ENCODE data around the gene FAM24A. TPM values are rescaled to one million over a fixed set of nuclear protein-coding genes. Genes with fewer than 3 reads are reported as not detected.
A peak's percentile ranks its signal among the peaks of the same experiment; 100 is the strongest.

FAM24A gene
- total RNA-seq, 1 donor from 2014 or later, result not detected

DNA sequence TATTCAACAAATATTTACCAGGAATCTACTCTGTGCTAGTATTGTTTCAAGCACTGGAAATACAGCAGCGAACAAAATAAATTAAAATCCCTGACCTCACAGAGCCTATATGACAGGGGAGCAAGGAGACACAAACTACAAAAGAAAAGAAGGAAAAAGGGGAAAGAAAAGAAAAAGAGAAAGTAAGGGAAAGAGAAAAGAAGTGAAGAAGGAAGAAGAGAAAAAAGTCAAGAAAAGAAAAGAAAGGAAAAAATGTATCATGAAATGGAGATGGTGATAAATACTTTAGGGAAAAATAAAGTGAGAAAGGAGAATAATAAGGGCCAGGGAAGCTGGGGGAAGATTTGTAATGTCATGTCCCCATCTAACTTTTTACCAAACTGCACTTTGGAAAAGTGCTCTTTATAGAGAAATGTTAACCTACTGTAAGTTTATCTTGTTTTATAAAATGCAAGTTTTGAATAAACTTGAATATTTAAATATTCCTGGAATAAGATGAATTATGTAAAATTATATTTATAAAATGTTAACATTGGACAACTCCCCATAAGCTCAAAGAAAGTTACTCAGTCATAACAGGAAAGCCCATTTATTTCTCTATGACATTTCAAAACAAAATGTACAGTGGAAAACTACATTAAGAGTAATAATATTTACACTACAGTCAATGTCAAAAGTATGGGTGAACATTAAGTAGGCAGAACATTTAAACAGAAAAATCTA, 28.9 kb downstream of the FAM24A start:
- H3K4me3 Mint-ChIP-seq, result no peak overlapping the region
- TF ChIP-seq, protein P1, sequence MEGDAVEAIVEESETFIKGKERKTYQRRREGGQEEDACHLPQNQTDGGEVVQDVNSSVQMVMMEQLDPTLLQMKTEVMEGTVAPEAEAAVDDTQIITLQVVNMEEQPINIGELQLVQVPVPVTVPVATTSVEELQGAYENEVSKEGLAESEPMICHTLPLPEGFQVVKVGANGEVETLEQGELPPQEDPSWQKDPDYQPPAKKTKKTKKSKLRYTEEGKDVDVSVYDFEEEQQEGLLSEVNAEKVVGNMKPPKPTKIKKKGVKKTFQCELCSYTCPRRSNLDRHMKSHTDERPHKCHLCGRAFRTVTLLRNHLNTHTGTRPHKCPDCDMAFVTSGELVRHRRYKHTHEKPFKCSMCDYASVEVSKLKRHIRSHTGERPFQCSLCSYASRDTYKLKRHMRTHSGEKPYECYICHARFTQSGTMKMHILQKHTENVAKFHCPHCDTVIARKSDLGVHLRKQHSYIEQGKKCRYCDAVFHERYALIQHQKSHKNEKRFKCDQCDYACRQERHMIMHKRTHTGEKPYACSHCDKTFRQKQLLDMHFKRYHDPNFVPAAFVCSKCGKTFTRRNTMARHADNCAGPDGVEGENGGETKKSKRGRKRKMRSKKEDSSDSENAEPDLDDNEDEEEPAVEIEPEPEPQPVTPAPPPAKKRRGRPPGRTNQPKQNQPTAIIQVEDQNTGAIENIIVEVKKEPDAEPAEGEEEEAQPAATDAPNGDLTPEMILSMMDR (IDR thresholded peaks at IDR 0.05), result no peak
- H3K27ac Mint-ChIP-seq, result no peak overlapping the region
- ChIA-PET POLR2A (no interaction called here), CTCF (no interaction called here)
- H3K9me3 Mint-ChIP-seq, result no peaks in the 10 kb centered on the region
- DNase-seq (no peak), ATAC-seq (ENCODE audit: low read depth) (no peak)
- H3K4me1 Mint-ChIP-seq, result no peaks in the 10 kb centered on the region
- intact Hi-C loops (cut with micrococcal nuclease), result no loop called here
- no peaks in the 10 kb centered on the region for H3K27me3 Mint-ChIP-seq
- peaks cover 49% of the 10 kb centered on the region for H3K36me3 Mint-ChIP-seq (ENCODE audit: low read depth)

DNA sequence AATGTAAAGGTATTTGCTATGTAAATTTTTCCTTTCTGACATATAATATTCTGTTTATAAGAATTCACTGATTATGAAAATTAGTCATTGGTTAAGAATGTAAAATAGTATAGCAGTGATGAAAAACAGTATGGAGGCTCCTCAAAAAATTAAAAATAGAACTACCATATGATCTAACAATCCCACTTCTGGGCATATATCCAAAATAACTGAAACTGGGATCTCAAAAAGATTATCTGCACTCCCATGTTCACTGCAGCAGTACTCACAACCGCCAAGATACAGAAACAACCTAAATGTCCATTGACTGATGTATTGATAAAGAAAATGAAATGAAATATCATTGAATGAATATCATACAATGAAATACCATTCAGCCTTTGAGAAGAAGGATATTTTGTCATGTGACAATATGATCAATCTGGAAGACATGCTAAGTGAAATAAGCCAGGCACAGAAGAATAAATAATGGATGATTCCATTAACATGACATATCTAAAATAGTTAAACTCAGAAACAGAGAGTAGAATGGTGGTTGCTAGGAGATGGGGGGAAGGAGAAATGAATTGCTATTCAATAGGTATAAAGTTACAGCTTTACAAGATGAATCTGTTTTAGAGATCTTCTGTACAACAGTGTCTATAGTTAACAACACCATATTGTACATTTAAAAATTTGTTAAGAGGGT, 29.6 kb downstream of the FAM24A start:
- no peaks in the 10 kb centered on the region for H3K9me3 Mint-ChIP-seq
- H3K4me3 Mint-ChIP-seq, result no peak overlapping the region
- H3K36me3 Mint-ChIP-seq (ENCODE audit: low read depth), result peaks cover 46% of the 10 kb centered on the region
- ATAC-seq (ENCODE audit: low read depth), result no peak
- no peaks in the 10 kb centered on the region for H3K4me1 Mint-ChIP-seq
- CTCF ChIA-PET, result no interaction called here
- H3K27me3 Mint-ChIP-seq, result no peaks in the 10 kb centered on the region
- TF ChIP-seq, protein P1 (IDR thresholded peaks at IDR 0.05), result no peak
- no peak overlapping the region for H3K27ac Mint-ChIP-seq
- intact Hi-C loops (cut with micrococcal nuclease), result no loop called here
- POLR2A ChIA-PET, result no interaction called here
- DNase-seq, result no peak

DNA sequence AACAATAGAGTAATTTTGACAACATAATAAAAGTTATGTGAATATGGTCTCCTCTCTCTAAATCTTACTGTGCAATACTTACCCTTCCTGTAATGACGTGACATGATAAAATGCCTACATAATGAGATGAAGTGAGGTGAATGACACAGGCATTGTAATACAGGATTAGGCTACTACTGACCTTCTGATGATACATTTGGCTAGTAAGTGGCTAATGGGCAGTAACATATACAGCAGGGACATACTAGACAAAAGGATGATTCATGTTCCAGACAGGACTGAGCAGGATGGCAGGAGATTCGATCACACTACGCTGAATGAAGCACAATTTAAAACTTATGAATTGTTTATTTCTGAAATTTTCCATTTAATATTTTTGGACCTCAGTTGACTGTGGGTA, 38.9 kb downstream of the FAM24A start:
- Mint-ChIP-seq H3K4me3 (no peak overlapping the region), H3K4me1 (peaks cover 25% of the 10 kb centered on the region), H3K27me3 (peaks cover 2% of the 10 kb centered on the region), H3K27ac (no peak overlapping the region), H3K9me3 (no peaks in the 10 kb centered on the region), H3K36me3 (ENCODE audit: low read depth) (peaks cover 50% of the 10 kb centered on the region)
- POLR2A ChIA-PET, result no interaction called here
- CTCF ChIA-PET, result no interaction called here
- DNase-seq, result no peak
- no peak for ATAC-seq (ENCODE audit: low read depth)
- intact Hi-C loops (cut with micrococcal nuclease), result no loop called here
- TF ChIP-seq, protein P1 (IDR thresholded peaks at IDR 0.05), result no peak

DNA sequence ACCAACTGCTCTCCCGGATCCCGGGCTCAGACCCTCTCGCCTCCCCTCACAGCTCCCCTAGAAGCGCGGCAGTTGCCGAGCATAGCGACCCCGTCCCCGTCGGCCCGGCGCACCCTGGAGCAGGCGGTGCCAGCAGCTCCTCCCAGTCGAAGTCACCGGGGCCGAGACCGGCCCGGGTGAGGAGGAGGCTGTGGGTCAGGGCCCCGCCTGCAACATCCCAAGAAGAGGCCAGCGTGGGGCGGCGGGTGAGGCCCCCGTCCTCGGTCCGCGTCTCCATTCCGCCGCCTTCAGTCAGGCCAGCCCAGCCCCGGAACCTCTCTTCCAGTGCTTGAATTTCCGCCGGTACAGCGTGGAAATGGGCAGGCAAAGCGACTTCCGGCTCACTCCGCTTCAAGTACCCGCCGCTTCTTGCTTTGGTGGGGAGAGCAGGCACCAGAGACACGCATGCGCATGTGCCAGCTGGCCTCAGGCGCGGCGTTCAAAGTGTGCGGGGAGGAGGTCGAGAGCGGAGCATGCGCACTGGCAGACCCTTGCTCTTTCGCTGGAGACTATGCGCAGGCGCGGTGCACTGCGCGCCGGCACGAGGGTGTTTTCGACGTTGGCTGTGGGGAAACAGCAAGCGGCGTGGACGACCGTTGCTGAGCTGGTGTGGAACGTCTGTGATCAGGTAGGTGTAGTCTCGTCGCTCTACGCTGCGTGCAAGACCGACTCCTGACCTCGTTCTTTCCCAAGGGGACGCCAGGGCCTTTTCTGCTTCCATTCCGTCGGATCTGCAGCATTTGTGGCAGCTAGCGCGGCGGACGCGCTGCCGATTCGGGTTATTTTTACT, 43.7 kb downstream of the FAM24A start, which contains the start of gene C10orf88:
TSS of gene C10orf88 (minus strand) at position 326 of the 829 bp plus-strand sequence. CDS start at position 277, 49 bp downstream.
- H3K36me3 Mint-ChIP-seq (ENCODE audit: low read depth), result peaks cover 25% of the 10 kb centered on the region
- H3K4me1 Mint-ChIP-seq, result peaks cover 28% of the 10 kb centered on the region
- intact Hi-C loops (cut with micrococcal nuclease), result loop anchor here (1.0 to 5.0 kb wide), 5 partner anchors 26 to 200 kb away; partner anchors contain the start of genes BUB3, FAM24B, IKZF5 and PSTK
- DNase-seq (peak; percentile 94), ATAC-seq (ENCODE audit: low read depth) (peak; percentile 94)
- ChIA-PET CTCF (interaction anchor here (0.7 to 0.9 kb wide), 2 partner anchors 9 to 26 kb away, joined by 3 read pairs; partner anchors contain the start of gene PSTK), POLR2A (interaction anchor here (0.5 to 3.2 kb wide), 10 partner anchors 9 to 670 kb away, joined by 3 to 16 read pairs (median 4); partner anchors contain the start of genes ACADSB, BUB3, FAM24B and IKZF5)
- TF ChIP-seq, protein P1 (IDR thresholded peaks at IDR 0.05), result no peak
- H3K27me3 Mint-ChIP-seq, result peaks cover 2% of the 10 kb centered on the region
- H3K27ac Mint-ChIP-seq, result peak within 1 kb of the TSS; percentile 84
- H3K9me3 Mint-ChIP-seq, result no peaks in the 10 kb centered on the region
- peak within 1 kb of the TSS; percentile 89 for H3K4me3 Mint-ChIP-seq
